Measurements from ENCODE around the gene TNN.

GRCh38 chr1:175097361-175097760, 29.7 kb downstream of the TNN start:
- TF ChIP-seq CTCF (conservative IDR thresholded peaks at IDR 0.05; ENCODE audit: low read depth, low read length) (no peak), EZH2phosphoT487 (IDR thresholded peaks at IDR 0.05; ENCODE audit: borderline replicate concordance, low read length) (no peak)
